ENCODE measurements around the gene OTX1. TPM values are rescaled to one million over a fixed set of nuclear protein-coding genes. Genes with fewer than 3 reads are reported as not detected.

The OTX1 gene
- polyA plus RNA-seq, 1 donor from 2014 or later, result not detected

GRCh38 chr2:63101954-63102353 is 51.3 kb downstream of the OTX1 start:
- Histone ChIP-seq H2AFZ (ENCODE audit: low read depth, low read length) (no peak overlapping the region), H3K4me3 (ENCODE audit: low read length) (no peak overlapping the region), H3K9me2 (ENCODE audit: insufficient read depth, low read length) (no peaks in the 10 kb centered on the region), H3K9me3 (ENCODE audit: low read length) (peaks cover 7% of the 10 kb centered on the region), H4K20me1 (ENCODE audit: insufficient read depth) (no peaks in the 10 kb centered on the region), H3F3A (ENCODE audit: insufficient read depth, low read length, poor library complexity, severe bottlenecking) (no peaks in the 10 kb centered on the region), H3K4me2 (ENCODE audit: low read length) (no peak overlapping the region), H3K36me3 (ENCODE audit: insufficient read depth, low read length) (no peaks in the 10 kb centered on the region), H3K79me2 (replicated peaks; ENCODE audit: insufficient read depth, low read length) (no peaks in the 10 kb centered on the region), H3K27ac (ENCODE audit: low read length) (no peak overlapping the region), H3K27me3 (ENCODE audit: insufficient read depth, low read depth, low read length) (no peaks in the 10 kb centered on the region), H3K9ac (ENCODE audit: low read length) (no peak overlapping the region)
- TF ChIP-seq POLR2AphosphoS5 (IDR thresholded peaks at IDR 0.05) (no peak), TAF1 (IDR thresholded peaks at IDR 0.05; ENCODE audit: low read depth) (no peak), RAD21 (conservative IDR thresholded peaks at IDR 0.05) (no peak), CTCF (IDR thresholded peaks at IDR 0.05; ENCODE audit: poor library complexity, severe bottlenecking) (no peak), SMC3 (conservative IDR thresholded peaks at IDR 0.05; ENCODE audit: poor library complexity) (no peak), MXI1 (conservative IDR thresholded peaks at IDR 0.05; ENCODE audit: poor library complexity, severe bottlenecking) (no peak), EZH2 (IDR thresholded peaks at IDR 0.05; ENCODE audit: borderline replicate concordance, insufficient read depth, low read length, poor library complexity, severe bottlenecking) (no peak), EP300 (conservative IDR thresholded peaks at IDR 0.05; ENCODE audit: poor library complexity, severe bottlenecking) (no peak), REST (IDR thresholded peaks at IDR 0.05; ENCODE audit: borderline replicate concordance) (no peak)

GRCh38 chr2:63104482-63104881 is 53.9 kb downstream of the OTX1 start:
- Histone ChIP-seq H3K27me3 (ENCODE audit: insufficient read depth, low read depth, low read length) (no peaks in the 10 kb centered on the region), H4K20me1 (ENCODE audit: insufficient read depth) (no peaks in the 10 kb centered on the region), H3K27ac (ENCODE audit: low read length) (no peak overlapping the region), H2AFZ (ENCODE audit: low read depth, low read length) (no peak overlapping the region), H3K9me2 (ENCODE audit: insufficient read depth, low read length) (no peaks in the 10 kb centered on the region), H3K4me3 (ENCODE audit: low read length) (no peak overlapping the region), H3K36me3 (ENCODE audit: insufficient read depth, low read length) (no peaks in the 10 kb centered on the region), H3K9me3 (ENCODE audit: low read length) (peaks cover 7% of the 10 kb centered on the region), H3F3A (ENCODE audit: insufficient read depth, low read length, poor library complexity, severe bottlenecking) (no peaks in the 10 kb centered on the region), H3K4me2 (ENCODE audit: low read length) (no peak overlapping the region), H3K9ac (ENCODE audit: low read length) (no peak overlapping the region), H3K79me2 (replicated peaks; ENCODE audit: insufficient read depth, low read length) (no peaks in the 10 kb centered on the region)
- TF ChIP-seq CTCF (IDR thresholded peaks at IDR 0.05; ENCODE audit: poor library complexity, severe bottlenecking), result no peak
- TF ChIP-seq EP300 (conservative IDR thresholded peaks at IDR 0.05; ENCODE audit: poor library complexity, severe bottlenecking), result no peak
- TF ChIP-seq MXI1 (conservative IDR thresholded peaks at IDR 0.05; ENCODE audit: poor library complexity, severe bottlenecking), result no peak
- TF ChIP-seq EZH2 (IDR thresholded peaks at IDR 0.05; ENCODE audit: borderline replicate concordance, insufficient read depth, low read length, poor library complexity, severe bottlenecking), result no peak
- no peak for TF ChIP-seq TAF1 (IDR thresholded peaks at IDR 0.05; ENCODE audit: low read depth)
- TF ChIP-seq RAD21 (conservative IDR thresholded peaks at IDR 0.05), result no peak
- no peak for TF ChIP-seq REST (IDR thresholded peaks at IDR 0.05; ENCODE audit: borderline replicate concordance)
- no peak for TF ChIP-seq SMC3 (conservative IDR thresholded peaks at IDR 0.05; ENCODE audit: poor library complexity)
- TF ChIP-seq POLR2AphosphoS5 (IDR thresholded peaks at IDR 0.05), result no peak
